COLO829 (cell line): Measurements from ENCODE around the gene ZNF487.
A peak's percentile ranks its signal among the peaks of the same experiment; 100 is the strongest.
"Not testable (repeated sequence)": the region's sequence is repeated elsewhere in the genome, so short reads cannot be mapped to it uniquely, and the experiment has no call there.

ENCODE experiments used
- DNase-seq: peaks from one replicate; pipeline ENCODE4 v3.0.0; 2012; ENCODE audit warnings: low spot score

ZNF487 gene

DNA sequence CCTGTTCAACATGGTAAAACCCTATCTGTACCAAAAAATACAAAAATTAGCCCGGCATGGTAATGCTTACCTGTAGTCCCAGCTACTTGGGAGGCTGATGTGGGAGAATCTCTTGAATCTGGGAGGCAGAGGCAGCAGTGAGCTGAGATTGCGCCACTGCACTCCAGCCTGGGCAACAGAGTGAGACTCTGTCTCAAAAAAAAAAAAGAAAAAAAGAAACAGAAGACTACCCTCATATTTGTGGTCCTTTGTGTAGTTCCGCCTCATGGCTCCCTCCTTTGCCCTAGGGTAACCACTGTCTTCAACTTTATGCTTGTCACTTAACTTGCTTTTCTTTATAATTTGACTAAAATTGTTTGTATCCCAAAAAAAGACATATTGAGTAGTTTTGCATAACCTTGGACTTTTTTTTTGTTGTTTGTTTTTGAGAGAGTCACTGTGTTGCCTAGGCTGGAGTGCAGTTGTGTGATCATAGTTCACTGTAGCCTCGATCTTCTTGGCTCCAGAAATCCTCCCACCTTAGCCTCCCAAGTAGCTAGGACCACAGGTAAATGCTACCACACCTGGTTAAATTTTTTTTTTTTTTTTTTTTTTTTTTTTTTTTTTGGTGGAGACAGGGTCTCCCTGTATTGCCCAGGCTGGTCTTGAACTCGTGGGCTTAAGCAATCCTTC, 3.7 kb downstream of the ZNF487 start:
- DNase-seq = no peak

DNA sequence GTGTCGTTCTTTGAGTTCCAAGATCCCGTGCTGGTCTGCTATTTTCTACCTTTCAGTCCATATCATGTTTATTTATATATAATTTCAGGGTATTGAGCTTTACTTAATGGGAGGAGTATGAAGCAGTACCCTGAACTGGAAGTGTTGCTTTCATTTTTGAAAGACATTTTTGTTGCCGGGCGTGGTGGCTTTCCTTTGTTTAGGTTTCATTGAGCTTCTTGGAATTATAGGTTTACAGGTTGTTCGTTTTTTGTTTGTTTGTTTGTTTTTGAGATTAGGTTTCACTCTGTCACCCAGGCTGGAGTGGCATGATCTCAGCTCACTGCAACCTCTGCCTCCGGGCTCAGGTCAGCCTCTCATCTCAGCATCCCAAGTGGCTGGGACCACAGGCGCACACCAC, 7.4 kb downstream of the ZNF487 start:
- no peak for DNase-seq

DNA sequence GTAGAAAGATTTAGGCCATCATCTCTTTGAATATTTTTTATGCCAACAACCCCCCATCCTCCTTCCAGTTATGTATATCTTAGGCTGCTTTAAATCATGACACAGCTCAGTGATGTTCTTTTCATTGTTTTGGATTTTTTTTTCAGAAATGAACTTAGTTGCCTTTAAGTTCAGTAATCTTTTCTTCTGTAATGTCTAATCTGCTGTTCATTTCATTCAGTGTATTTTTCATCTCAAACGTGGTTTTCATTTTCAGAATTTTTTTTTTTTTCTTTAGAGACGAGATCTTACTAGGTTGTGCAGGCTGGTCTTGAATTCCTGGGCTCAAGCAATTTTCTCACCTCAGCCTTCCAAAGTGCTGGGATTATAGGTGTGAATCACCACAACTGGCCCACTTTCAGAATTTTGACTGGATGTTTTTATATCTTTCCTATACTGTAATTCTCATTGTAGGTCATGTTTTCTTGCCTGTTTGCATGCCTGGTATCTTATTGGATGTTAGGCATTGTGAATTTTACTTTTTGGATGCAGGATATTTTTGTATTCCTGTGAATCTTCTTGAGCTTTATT, 8.1 kb downstream of the ZNF487 start:
- DNase-seq = no peak

- not testable (repeated sequence) for DNase-seq
Observed at GRCh38 chr10:43446219-43447017, 9.5 kb downstream of the ZNF487 start.

GRCh38 chr10:43448742-43449141, 11.8 kb downstream of the ZNF487 start:
- no peak for DNase-seq

- no peak for DNase-seq
Observed at GRCh38 chr10:43452356-43452914, 15.5 kb downstream of the ZNF487 start.

- DNase-seq = no peak
Observed at GRCh38 chr10:43453266-43453831, 16.4 kb downstream of the ZNF487 start.

DNA sequence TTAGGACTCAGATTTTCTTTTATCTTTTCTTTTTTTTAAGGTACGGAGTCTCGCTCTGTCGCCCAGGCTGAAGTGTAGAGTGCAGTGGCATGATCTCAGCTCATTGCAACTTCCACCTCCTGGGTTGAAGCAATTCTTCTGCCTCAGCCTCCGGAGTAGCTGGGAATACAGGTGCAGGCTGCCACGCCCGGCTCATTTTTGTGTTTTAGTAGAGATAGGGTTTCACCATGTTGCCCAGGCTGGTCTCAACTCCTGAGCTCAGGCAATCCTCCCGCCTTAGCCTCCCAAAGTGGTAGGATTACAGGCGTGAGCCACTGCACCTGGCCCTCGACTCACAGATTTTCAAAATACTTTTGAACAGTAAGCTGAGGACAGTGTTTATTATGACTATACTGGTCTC, 17.1 kb downstream of the ZNF487 start:
- DNase-seq = not testable (repeated sequence)

- DNase-seq = not testable (repeated sequence)
Observed at GRCh38 chr10:43456561-43456960, 19.6 kb downstream of the ZNF487 start.

DNA sequence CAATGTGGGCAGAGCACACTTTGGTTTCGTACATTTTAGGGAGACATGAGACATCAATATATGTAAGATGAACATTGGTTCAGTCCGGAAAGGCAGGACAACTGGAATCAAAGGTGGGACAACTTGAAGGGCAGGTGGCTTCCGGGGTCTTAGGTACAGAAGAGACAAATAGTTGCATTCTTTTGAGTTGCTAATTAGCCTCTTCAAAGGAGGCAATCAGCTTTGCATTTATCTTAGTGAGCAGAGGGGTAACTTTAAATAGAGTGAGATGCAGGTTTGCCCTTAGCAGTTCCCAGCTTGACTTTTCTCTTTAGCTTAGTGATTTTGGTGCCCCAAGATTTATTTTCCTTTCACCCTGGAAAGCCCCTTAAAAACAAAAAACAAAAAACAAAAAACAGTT, 21.3 kb downstream of the ZNF487 start:
- DNase-seq = no peak

- peak; percentile 45 for DNase-seq
Observed at GRCh38 chr10:43461950-43462349, 25.0 kb downstream of the ZNF487 start.

GRCh38 chr10:43465086-43465735, 28.3 kb downstream of the ZNF487 start:
- not testable (repeated sequence) for DNase-seq

DNA sequence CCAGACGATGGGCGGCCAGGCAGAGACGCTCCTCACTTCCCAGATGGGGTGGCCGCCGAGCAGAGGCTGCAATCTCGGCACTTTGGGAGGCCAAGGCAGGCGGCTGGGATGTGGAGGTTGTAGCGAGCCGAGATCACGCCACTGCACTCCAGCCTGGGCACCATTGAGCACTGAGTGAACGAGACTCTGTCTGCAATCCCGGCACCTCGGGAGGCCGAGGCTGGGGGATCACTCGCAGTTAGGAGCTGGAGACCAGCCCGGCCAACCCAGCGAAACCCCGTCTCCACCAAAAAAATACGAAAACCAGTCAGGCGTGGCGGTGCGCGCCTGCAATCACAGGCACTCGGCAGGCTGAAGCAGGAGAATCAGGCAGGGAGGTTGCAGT, 28.8 kb downstream of the ZNF487 start:
- DNase-seq = not testable (repeated sequence)

- no peak for DNase-seq
Observed at GRCh38 chr10:43471146-43471545, 34.2 kb downstream of the ZNF487 start.

GRCh38 chr10:43471935-43472720, 35.2 kb downstream of the ZNF487 start:
- DNase-seq = no peak

DNA sequence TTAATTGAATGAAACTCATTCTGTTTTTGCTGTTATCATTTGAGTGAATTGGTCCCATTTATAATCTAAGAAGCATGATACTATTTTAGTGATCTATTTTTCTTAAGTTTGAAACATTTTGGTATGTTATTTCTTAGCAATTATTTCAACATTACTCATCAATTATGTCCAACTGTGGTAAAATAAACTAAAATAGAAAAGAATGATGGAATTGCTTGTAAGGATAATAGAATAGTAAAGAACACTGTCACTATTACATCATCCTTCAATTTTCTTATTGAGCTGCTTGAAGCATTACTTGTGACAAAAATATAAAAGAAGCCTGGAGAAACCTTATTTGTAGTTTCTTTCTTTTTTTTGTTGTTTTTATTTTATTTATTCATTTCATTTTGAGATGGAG, 42.4 kb downstream of the ZNF487 start:
- no peak for DNase-seq

DNA sequence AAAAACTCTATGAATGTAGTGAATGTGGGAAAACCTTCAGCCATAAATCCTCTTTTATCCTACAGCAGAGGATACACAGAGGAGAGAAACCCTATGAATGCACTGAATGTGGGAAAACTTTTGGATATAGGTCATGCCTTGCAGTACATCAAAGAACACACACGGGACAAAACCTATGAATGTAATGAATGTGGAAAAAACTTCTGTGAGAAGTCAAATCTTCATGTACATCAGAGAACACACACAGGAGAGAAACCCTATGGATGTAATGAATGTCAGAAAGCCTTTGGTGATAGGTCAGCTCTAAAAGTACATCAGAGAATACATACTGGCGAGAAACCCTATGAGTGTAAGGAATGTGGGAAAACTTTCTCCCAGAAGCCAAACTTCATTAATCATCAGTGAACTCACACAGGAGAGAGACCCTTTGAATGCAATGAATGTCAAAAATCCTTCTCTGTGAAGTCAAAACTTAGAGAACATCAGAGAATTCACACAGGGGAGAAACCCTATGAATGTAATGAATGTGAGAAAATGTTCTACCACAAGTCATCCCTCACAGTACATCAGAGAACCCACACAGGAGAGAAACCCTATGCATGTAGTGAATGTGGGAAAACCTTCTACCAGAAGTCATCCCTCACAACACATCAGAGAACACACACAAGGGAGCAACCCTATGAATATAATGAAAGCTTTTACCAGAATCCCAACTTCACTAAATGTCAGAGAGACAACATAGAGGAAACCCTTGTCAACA, 45.6 kb downstream of the ZNF487 start:
- DNase-seq = no peak

GRCh38 chr10:43491855-43492254, 54.9 kb downstream of the ZNF487 start:
- no peak for DNase-seq

DNA sequence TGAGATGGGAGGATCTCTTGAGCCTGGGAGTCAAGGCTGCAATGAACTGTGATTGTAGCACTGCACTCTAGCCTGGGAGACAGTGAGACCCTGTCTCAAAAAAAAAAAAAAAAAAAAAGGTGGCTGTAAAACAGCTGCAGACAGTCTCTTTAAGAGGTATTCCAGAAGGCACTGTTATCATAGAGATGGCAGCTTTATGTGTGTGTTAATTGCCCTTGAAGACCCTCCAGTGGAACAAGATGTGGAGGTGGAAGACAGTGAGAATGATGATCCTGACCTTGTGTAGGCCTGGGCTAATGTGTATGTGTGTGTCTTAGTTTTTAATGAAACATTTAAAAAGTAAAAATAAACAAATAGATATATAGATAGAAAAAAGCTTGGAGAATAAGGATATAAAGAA, 66.0 kb downstream of the ZNF487 start:
- no peak for DNase-seq

- no peak for DNase-seq
Observed at GRCh38 chr10:43524434-43525247, 87.7 kb downstream of the ZNF487 start.
